Stimulated activated CD4-positive, alpha-beta T cell treated with anti-CD3 and anti-CD28 coated beads, Interleukin-4, amount 100 ng/mL, for 4 hours (primary cell): Measurements from ENCODE around the gene SHKBP1.

Experiments
- DNase-seq, 2 experiments: peaks; one replicate each; pipeline ENCODE4 v3.0.0-alpha.2; 2020

SHKBP1 gene

DNA sequence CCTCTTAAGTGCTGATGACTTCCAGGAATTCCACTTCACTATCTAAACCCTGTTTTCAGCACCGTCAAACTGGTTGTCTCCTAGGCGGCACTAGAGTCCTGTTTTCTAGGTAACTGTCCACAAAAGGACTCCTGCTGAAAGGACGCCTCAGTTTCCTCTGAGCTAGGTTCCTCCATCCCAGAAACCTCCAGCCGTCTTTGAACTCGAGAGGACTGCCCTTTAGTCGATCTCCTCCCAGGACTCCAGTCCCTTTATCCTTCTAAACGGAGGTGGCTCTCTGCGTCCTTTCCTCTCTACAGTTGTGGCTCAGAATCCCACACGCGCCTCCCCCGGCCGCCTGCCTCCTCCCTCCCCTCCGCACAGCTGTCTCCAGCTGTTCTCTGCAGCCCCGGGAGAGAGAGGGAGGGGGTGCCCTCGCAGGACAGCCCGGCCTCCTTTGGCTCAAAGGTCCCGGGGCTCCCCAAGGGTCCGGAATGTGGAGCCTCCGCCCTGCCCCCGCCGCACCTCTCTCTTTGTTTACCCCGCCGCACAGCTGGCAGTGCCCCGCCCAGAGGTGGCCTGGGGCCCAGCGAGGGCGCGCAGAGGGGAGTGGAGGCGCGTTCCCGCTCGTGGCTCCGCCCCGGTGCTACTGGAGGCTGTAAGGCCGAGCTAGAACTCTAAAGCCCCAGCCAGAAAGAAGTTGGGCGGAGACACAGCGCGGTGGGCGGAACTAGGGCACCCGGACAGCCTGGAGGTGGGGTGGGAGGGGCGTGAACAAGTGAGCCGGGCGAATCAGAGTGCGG lies 26.9 kb downstream of the SHKBP1 start:
- peak; percentile 90 to 98 for DNase-seq

DNA sequence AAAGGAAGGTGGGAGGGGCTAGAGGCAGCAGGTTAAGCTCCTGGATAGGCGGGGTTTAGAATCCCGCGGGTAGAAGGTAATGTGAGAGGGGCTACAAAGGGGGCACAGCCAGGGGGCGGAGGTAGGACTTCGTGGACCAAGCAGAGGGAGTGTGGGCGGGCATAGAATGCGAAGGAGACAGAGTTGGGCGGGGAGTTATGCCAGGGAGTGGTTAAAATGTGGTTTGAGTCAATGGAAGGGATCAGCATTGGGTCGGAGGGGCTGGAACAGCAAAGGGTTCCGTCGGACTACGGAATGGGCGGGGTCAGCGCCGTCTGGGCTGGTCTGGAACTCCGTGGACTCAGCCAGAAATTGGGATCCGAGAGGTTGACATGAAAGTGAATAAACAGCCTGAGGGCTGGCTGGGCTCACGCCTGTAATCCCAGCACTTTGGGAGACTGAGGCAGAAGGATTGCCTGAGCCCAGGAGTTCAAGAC lies 27.5 kb downstream of the SHKBP1 start:
- no peak for DNase-seq

DNA sequence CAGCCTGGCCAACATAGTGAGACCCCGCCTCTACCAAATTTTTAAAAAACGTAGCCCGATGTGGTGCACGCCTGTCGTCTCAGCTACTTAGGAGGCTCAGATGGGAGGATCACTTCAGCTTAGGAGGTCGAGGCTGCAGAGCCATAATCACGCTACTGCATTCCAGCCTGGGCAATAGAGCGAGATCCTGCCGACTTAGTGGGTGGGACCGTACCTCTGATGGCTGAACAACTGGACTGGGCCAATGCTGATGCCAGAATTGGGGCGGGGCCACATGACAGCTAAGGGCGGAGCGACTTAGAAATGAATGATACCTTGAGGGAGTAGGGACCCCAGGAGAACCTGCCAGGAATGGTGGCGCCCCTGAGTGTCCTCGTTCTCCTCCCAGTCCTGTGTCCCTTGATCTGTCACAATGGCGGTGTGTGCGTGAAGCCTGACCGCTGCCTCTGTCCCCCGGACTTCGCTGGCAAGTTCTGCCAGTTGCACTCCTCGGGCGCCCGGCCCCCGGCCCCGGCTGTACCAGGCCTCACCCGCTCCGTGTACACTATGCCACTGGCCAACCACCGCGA lies 28.1 kb downstream of the SHKBP1 start:
- DNase-seq: no peak

DNA sequence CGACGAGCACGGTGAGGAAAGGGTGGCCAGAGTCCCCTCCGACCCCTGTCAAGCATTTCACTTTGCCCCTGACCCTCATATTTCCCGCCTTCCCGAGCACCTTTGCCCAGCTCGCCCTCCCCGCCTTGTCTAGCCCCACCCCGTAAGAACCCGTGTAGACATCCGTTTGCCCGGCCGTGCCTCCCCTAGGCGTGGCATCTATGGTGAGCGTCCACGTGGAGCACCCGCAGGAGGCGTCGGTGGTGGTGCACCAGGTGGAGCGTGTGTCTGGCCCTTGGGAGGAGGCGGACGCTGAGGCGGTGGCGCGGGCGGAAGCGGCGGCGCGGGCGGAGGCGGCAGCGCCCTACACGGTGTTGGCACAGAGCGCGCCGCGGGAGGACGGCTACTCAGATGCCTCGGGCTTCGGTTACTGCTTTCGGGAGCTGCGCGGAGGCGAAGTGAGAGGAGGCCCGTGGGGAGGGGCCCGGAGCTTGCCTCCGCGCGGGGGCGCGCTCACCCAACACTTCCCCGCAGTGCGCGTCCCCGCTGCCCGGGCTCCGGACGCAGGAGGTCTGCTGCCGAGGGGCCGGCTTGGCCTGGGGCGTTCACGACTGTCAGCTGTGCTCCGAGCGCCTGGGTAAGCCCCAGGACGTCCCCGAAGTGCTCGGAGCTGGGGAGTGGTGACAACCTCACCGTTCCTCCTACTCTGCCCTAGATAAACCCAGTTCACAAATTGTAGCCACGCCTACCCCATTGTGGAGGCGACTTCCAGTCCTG lies 28.7 kb downstream of the SHKBP1 start:
- peak; percentile 71 to 92 for DNase-seq

DNA sequence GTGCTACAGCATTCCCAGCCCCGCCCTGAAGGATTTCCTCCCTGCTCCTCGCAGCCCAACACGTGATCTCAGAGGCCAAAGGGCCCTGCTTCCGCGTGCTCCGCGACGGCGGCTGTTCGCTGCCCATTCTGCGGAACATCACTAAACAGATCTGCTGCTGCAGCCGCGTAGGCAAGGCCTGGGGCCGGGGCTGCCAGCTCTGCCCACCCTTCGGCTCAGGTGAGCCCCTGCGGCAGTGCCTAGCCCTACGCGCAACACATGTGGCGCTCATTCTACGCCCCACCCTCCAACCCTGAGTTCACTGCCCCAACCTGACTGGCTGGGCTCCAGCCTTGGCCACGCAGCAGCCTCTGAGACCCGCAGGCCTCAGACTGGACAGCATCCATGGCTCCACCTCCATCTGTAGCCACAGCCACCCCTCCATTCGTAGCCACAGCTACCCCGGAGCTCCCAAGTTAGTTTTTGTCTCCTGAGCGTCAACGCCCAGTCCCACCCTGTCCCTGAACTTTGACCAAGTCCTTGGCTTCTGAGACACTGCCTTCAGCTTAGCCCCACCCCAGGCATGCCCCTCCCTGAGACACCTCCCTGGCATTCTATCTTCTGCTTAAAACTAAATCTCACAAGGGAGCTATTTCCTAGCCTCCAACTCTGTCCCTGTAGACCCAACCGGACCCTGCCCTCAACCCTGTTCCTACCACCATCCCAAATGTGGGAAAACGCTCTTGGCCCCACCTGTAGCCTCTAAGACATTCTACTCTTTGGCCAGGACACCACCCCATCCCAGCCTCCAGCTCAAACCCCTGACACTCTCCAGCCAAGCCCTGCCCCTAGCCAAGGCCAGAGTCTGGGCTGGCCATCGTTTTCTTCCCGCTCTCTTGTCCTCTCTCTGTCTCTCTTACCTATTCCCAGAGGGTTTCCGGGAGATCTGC lies 30.9 kb downstream of the SHKBP1 start:
- no peak for DNase-seq

DNA sequence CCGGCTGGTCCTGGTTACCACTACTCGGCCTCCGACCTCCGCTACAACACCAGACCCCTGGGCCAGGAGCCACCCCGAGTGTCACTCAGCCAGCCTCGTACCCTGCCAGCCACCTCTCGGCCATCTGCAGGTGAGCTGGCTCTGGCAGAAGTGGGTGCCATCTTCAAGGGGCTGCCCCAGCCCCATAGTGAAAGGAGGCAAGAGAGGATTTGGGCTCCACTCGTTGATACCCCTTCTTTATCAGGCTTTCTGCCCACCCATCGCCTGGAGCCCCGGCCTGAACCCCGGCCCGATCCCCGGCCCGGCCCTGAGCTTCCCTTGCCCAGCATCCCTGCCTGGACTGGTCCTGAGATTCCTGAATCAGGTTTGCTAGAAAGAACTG lies 31.6 kb downstream of the SHKBP1 start:
- no peak for DNase-seq

DNA sequence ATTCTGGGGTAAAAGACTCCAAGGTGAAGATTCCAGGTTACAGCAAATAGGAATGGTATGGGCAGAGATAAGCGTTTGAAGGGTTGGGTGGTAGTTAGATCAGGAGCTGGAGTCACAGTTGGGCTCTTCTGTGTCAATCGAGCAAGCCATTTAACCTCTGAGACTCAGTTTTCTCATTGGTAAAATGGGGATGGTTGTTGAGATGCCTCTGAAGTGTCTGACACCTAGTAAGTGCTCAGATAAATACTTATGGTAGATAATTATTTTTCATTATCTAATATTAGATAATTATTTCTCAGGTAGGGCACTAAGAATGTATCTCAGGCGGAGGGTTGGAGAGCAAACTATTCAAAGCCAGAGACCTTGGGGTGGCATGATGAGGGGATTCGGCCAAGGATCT lies 32.3 kb downstream of the SHKBP1 start:
- DNase-seq: no peak

DNA sequence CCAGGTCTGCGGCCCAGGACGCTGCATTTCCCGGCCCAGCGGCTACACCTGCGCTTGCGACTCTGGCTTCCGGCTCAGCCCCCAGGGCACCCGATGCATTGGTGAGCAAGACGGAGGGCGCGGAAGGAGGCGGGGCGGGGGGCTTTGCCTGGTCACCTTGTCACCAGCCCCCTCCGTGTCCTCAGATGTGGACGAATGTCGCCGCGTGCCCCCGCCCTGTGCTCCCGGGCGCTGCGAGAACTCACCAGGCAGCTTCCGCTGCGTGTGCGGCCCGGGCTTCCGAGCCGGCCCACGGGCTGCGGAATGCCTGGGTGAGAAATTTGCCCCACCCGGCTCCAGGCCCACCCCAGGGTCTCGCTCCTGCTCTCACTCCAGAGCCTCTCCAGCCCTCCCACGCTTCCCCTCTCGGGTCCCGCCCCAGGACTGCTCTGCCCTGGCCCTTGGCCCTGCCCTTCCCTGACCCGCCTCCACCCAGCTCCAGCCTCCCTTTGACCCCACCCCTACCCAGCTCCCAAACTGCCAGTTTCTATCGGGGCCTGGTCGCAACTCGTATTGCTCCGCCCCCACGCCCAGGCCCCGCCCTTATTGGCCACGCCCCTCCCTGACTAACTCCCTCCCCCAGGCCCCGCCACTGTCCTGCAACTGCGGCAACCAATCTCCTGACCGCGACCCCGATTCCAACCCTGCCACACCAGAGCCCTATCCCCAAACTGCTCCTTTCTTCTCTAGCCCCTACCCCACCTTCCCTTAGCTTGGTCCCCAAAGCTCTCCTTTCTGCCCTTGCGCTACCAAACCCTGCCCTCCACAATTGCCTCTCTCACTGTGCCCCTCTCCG lies 33.1 kb downstream of the SHKBP1 start:
- peak; percentile 84 to 90 for DNase-seq

DNA sequence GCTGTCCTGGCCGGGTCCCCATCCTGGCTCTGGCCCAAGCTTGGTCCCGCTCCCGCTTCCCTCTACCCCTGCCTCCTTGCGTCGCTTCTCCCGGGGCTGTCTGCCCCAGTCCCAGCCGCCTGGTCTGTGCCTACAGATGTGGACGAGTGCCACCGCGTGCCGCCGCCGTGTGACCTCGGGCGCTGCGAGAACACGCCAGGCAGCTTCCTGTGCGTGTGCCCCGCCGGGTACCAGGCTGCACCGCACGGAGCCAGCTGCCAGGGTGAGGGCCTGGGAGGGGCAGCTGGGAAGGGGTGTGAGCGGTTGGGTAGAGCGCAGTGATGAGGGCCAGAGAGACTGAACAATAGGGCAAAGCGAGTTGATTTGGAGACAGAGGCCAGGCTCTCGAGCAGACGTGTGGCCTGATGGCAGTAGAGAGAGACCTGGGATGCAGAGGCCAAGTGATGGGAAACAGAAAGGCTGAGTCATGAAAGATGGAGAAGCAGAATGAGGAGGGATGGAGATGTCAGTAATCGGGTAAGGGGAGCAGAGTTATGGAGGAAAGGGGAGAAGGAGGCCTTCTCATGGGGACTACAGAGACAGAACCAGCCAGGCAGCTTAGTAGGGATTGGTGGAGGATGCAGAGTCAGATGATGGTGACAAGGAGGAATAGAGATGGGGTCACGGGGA lies 33.9 kb downstream of the SHKBP1 start:
- DNase-seq: peak; percentile 57 to 59

DNA sequence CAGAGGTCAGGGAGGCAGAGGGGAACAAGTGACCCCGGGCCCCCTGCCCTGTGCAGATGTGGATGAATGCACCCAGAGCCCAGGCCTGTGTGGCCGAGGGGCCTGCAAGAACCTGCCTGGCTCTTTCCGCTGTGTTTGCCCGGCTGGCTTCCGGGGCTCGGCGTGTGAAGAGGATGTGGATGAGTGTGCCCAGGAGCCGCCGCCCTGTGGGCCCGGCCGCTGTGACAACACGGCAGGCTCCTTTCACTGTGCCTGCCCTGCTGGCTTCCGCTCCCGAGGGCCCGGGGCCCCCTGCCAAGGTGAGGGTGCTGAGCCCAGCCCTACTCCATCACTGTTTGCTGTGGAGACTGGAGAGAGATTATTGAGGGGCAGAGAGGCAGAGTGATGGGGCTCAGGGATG lies 34.4 kb downstream of the SHKBP1 start:
- DNase-seq: no peak

DNA sequence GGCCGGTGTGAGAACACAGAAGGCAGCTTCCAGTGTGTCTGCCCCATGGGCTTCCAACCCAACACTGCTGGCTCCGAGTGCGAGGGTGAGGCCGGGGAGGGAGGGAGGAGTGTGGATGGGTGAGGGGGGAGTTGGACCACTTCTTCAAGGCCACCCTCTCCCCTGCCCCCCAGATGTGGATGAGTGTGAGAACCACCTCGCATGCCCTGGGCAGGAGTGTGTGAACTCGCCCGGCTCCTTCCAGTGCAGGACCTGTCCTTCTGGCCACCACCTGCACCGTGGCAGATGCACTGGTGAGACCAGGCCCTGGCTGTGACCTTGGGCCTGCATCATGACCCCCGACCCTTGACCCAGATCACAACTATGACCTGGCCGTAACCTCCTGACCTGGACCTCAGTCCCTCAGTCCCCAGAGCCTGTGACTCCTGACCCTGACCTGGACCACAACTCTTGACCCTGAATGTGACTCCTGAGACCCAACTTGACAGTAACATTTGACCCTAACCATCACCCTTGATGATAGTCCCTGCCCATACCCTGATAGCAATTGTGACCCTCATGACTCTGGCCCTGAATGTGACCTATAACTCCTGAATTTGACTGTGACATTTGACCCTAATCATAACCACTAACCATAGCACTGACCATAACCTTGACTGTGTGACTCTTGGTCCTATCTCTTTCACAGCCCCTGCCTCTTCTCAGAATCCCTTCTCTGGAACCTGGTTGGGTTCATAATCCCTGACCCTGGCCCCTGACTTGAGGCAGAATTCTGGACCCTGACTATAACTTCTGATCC lies 35.4 kb downstream of the SHKBP1 start:
- no peak for DNase-seq

DNA sequence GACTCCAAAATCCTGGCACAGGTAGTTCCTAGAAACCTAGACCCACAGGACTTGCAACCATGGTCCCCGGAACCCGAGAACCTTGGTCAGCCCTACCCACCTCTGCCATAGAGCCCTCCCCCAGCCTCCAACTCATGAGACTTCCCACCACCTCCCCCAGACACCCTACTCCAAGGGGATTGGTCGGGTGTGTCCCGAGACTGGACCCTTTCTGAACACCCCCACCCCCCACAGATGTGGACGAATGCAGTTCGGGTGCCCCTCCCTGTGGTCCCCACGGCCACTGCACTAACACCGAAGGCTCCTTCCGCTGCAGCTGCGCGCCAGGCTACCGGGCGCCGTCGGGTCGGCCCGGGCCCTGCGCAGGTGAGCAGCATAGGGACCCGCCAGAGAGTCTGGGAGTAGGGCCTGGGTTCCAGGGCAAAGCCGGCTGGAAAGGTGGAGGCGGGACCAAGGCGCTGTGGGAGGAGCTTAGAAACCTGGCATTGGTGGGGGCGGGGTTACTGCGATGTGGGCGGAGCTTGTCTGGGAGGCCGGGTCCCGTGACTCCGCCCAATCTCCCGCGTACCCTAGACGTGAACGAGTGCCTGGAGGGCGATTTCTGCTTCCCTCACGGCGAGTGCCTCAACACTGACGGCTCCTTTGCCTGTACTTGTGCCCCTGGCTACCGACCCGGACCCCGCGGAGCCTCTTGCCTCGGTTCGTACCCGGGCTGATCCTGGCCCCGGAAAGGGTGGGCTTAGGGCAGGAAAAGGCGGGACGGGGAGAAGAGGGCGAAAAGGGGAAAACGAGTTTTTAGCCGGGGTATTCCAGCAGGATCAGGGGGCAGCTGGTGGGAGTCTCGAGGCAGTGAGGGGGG lies 36.4 kb downstream of the SHKBP1 start:
- peak; percentile 80 to 82 for DNase-seq

DNA sequence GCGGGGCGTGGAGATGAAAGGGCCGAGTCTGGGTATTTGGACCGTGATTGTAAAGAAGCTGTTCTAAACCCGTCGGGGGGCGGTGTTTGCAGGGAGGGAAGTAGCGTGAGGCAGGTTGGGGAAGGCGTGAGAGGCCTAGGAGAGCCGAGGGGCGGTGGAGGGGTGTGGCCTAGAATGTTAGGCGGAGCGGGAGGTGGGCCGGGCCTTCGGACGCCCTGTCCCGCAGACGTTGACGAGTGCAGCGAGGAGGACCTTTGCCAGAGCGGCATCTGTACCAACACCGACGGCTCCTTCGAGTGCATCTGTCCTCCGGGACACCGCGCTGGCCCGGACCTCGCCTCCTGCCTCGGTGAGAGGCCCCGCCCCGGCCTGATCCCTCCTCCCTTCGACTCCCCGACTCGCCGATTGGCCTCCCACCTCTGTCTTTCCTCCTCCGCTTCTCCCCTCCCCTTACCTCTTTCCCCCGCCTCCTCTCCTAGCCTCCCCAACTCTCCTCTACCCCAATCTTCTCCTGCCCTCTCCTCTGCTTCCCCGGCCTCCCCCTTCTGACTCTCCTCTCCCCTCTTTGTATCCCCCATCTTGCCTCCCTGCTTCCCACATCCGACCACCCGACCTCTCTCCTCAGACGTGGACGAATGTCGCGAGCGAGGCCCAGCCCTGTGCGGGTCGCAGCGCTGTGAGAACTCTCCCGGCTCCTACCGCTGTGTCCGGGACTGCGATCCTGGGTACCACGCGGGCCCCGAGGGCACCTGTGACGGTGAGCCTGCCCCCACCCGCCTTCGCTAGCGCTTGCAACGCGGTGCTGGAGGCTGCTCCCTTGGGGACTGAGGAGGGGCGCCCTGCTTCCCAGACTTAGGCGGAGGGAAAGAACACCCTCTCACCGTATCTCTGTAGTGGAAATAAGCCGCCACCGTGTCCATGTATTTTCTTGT lies 37.3 kb downstream of the SHKBP1 start:
- peak; percentile 85 to 93 for DNase-seq

DNA sequence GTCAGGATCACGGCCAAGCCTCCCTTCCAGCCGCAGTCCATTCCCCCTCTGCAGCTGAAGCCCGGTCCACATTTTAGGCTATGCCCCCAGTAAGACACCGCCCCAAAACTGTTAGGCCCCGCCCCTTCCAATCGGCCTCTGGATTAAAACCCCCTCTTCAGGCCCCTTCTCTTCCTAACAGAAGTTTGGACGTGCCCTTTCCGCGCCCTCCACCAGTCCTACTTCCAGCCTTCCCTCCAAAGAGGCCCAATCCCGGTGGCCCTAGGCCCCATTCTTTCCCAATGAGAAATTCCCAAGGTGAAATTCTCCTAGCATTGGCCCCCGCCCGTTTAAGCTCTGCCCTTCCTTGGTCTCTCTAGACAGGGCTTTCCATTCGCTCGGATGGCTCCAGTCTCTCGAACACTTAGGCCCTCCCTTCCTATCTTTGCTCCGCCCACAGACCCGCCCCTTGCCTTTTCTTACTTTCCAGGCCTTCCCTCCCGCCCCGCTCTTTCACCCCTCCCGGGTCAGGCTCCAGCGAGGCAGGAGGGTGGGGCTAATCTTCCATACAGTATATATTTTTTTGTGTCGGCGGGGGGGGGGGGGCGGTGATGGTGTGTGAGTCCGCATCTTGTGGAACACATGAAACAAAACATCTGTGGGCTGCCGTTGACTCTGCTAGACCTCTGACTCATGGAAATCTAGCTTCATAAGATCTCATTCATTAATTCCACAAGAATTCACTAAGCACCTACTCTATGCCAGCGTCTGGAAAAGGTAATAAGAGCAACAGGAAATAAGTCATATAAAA lies 38.1 kb downstream of the SHKBP1 start:
- DNase-seq: peak; percentile 95 to 98

DNA sequence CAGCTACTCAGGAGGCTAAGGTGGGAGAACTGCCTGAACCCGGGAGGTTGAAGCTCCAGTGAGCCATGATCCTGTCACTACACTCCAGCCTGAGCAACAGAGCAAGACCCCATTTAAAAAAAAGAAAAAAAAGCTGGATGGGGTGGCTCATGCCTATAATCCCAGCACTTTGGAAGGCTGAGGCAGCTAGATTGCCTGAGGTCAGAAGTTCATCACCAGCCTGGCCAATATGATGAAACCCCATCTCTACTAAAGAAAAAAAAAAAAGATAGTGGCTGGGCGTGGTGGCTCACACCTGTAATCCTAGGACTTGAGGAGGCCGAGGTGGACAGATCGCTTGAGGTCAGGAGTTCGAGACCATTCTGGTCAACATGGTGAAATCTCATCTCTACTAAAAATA lies 39.5 kb downstream of the SHKBP1 start:
- DNase-seq: no peak

DNA sequence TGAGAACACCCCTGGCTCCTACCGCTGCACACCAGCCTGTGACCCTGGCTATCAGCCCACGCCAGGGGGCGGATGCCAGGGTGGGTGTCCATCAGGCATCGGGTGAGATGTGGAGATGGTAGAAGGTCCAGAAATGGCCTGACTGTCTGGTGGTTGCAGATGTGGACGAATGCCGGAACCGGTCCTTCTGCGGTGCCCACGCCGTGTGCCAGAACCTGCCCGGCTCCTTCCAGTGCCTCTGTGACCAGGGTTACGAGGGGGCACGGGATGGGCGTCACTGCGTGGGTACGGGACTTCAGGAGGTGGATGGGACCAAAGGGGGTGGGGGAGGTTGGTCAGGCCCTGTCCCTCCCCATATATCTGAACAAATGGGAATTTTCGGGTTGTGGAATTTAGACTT lies 40.3 kb downstream of the SHKBP1 start:
- DNase-seq: no peak

DNA sequence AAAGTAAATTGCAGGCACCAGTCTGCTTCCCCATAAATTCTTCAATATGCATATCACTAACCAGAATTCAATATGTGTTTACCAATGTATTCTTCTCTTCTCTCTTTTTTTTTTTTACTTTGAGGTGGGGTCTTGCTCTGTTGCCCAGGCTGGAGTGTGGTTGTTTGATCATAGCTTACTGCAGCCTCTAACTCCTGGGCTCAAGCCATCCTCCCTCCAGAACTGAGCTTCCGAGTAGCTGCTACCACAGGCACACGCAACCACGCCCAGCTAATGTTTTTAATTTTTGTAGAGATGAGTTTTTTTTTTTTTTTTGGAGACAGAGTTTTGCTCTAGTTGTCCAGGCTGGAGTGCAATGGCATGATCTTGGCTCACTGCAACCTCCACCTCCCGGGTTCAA lies 41.3 kb downstream of the SHKBP1 start:
- DNase-seq: no peak
